HL-60 (cell line): ENCODE data around the gene ZMIZ2.

Source experiments
- POLR2AphosphoS5 ChIP-seq: IDR thresholded peaks from 2 replicates; pipeline ENCODE4 v1.6.1; 2012; ENCODE audit warnings: low read depth
- TF ChIP-seq, protein P1 (sequence below): IDR thresholded peaks from one replicate; pipeline ENCODE4 v1.5.1; 2011; ENCODE audit warnings: low read length, control low read depth, inconsistent platforms; ENCODE audit not compliant: insufficient read depth

DNA sequence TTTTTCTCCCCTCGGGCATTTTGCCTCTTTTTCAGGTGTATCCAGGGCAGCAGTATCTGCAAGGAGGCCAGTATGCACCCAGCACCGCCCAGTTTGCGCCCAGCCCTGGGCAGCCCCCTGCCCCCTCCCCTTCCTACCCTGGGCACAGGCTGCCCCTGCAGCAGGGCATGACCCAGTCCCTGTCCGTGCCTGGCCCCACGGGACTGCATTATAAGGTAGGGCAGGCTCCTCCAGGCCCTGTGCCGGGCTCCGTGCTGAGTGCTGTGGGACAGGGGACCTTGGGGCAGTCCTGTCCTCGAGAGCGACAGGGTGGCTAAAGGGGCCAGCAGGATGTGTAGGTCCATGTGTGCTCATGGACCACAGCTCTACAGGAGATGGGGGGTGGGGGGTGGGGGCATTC, 10.6 kb downstream of the ZMIZ2 start:
- TF ChIP-seq, protein P1, sequence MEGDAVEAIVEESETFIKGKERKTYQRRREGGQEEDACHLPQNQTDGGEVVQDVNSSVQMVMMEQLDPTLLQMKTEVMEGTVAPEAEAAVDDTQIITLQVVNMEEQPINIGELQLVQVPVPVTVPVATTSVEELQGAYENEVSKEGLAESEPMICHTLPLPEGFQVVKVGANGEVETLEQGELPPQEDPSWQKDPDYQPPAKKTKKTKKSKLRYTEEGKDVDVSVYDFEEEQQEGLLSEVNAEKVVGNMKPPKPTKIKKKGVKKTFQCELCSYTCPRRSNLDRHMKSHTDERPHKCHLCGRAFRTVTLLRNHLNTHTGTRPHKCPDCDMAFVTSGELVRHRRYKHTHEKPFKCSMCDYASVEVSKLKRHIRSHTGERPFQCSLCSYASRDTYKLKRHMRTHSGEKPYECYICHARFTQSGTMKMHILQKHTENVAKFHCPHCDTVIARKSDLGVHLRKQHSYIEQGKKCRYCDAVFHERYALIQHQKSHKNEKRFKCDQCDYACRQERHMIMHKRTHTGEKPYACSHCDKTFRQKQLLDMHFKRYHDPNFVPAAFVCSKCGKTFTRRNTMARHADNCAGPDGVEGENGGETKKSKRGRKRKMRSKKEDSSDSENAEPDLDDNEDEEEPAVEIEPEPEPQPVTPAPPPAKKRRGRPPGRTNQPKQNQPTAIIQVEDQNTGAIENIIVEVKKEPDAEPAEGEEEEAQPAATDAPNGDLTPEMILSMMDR = no peak
- TF ChIP-seq POLR2AphosphoS5 = no peak
